PFSK-1 (cell line): ENCODE data around the gene ANKFY1.

Experiments used
- FOXP2 ChIP-seq: optimal IDR thresholded peaks from 2 replicates; pipeline ENCODE3; 2011; ENCODE audit warnings: borderline replicate concordance, control low read depth, inconsistent platforms; ENCODE audit not compliant: insufficient read depth; ENCODE audit errors: extremely low read length, extremely low read depth
- POLR2AphosphoS5 ChIP-seq: IDR thresholded peaks from 2 replicates; pipeline ENCODE4 v1.6.1; 2012; ENCODE audit warnings: low read depth, mild to moderate bottlenecking, control low read depth, low read length, moderate library complexity
- SIN3A ChIP-seq: IDR thresholded peaks from 2 replicates; pipeline ENCODE4 v1.6.1; 2012; ENCODE audit warnings: mild to moderate bottlenecking, low read length, moderate library complexity, borderline replicate concordance; ENCODE audit not compliant: insufficient read depth
- TAF1 ChIP-seq: IDR thresholded peaks from 2 replicates; pipeline ENCODE4 v1.6.1; 2012; ENCODE audit warnings: low read length, control low read depth, borderline replicate concordance; ENCODE audit not compliant: insufficient read depth

GRCh38 chr17:4136373-4136772 is 127.4 kb downstream of the ANKFY1 start:
- TF ChIP-seq SIN3A (no peak), POLR2AphosphoS5 (no peak), FOXP2 (no peak), TAF1 (no peak)
